ENCODE measurements around the gene ESPL1. TPM values are rescaled to one million over a fixed set of nuclear protein-coding genes. Genes with fewer than 3 reads are reported as not detected.

ESPL1 gene
- total and polyA plus RNA-seq, 9 donors = 0.11 to 1.6 (median 0.37) TPM

GRCh38 chr12:53274445-53274844 is 6.3 kb downstream of the ESPL1 start:
- Histone ChIP-seq H3K27ac (no peak overlapping the region), H3K27me3 (no peaks in the 10 kb centered on the region), H3K4me3 (no peak overlapping the region), H3K9me3 (no peaks in the 10 kb centered on the region), H3K36me3 (no peaks in the 10 kb centered on the region), H3K4me1 (ENCODE audit: insufficient read depth) (no peaks in the 10 kb centered on the region)
- intact Hi-C loops (cut with DNase I) = no loop called here
- WGBS, 3 donors = 94 to 97% (median 97%) methylated on average over 5 of the region's 5 CpGs
- TF ChIP-seq CTCF (IDR thresholded peaks at IDR 0.05) (no peak), EP300 (IDR thresholded peaks at IDR 0.05) (no peak), POLR2A (IDR thresholded peaks at IDR 0.05) (no peak)
- no peak for DNase-seq

GRCh38 chr12:53276511-53276910 is 8.4 kb downstream of the ESPL1 start:
- WGBS, 3 donors = 93 to 97% (median 97%) methylated on average over 11 of the region's 11 CpGs
- TF ChIP-seq POLR2A (IDR thresholded peaks at IDR 0.05) (no peak), CTCF (IDR thresholded peaks at IDR 0.05) (no peak), EP300 (IDR thresholded peaks at IDR 0.05) (no peak)
- H3K4me1 ChIP-seq (ENCODE audit: insufficient read depth) = no peaks in the 10 kb centered on the region
- intact Hi-C loops (cut with DNase I) = no loop called here
- H3K27me3 ChIP-seq = no peaks in the 10 kb centered on the region
- H3K27ac ChIP-seq = no peak overlapping the region
- DNase-seq = no peak
- no peak overlapping the region for H3K4me3 ChIP-seq
- no peaks in the 10 kb centered on the region for H3K36me3 ChIP-seq
- no peaks in the 10 kb centered on the region for H3K9me3 ChIP-seq

GRCh38 chr12:53277981-53278380 is 9.9 kb downstream of the ESPL1 start:
- Histone ChIP-seq H3K27ac (no peak overlapping the region), H3K9me3 (no peaks in the 10 kb centered on the region), H3K36me3 (no peaks in the 10 kb centered on the region), H3K27me3 (no peaks in the 10 kb centered on the region), H3K4me1 (ENCODE audit: insufficient read depth) (no peaks in the 10 kb centered on the region), H3K4me3 (no peak overlapping the region)
- no peak for DNase-seq
- TF ChIP-seq CTCF (IDR thresholded peaks at IDR 0.05) = no peak
- TF ChIP-seq EP300 (IDR thresholded peaks at IDR 0.05) = no peak
- no peak for TF ChIP-seq POLR2A (IDR thresholded peaks at IDR 0.05)
- intact Hi-C loops (cut with DNase I) = no loop called here
- 82 to 93% (median 84%) methylated on average over 9 of the region's 9 CpGs for WGBS, 3 donors

- H3K4me3 ChIP-seq = no peak overlapping the region
- 79 to 88% (median 83%) methylated on average over 3 of the region's 3 CpGs for WGBS, 3 donors
- no peaks in the 10 kb centered on the region for H3K36me3 ChIP-seq
- TF ChIP-seq CTCF (IDR thresholded peaks at IDR 0.05) (no peak), EP300 (IDR thresholded peaks at IDR 0.05) (no peak), POLR2A (IDR thresholded peaks at IDR 0.05) (no peak)
- H3K27me3 ChIP-seq = no peaks in the 10 kb centered on the region
- DNase-seq = no peak
- H3K9me3 ChIP-seq = no peaks in the 10 kb centered on the region
- no peak overlapping the region for H3K27ac ChIP-seq
- intact Hi-C loops (cut with DNase I) = no loop called here
- no peaks in the 10 kb centered on the region for H3K4me1 ChIP-seq (ENCODE audit: insufficient read depth)
Observed at GRCh38 chr12:53279283-53279869, 11.3 kb downstream of the ESPL1 start.

All from ovary (tissue), 9 donors.